GM12801 (cell line): Measurements from ENCODE around the gene CNIH2.

Source experiments
- TF ChIP-seq, protein P1 (sequence below): IDR thresholded peaks from one replicate; pipeline ENCODE4 v1.5.1; 2011; ENCODE audit warnings: control low read depth; ENCODE audit not compliant: insufficient read length; ENCODE audit errors: extremely low read depth

The CNIH2 gene

DNA sequence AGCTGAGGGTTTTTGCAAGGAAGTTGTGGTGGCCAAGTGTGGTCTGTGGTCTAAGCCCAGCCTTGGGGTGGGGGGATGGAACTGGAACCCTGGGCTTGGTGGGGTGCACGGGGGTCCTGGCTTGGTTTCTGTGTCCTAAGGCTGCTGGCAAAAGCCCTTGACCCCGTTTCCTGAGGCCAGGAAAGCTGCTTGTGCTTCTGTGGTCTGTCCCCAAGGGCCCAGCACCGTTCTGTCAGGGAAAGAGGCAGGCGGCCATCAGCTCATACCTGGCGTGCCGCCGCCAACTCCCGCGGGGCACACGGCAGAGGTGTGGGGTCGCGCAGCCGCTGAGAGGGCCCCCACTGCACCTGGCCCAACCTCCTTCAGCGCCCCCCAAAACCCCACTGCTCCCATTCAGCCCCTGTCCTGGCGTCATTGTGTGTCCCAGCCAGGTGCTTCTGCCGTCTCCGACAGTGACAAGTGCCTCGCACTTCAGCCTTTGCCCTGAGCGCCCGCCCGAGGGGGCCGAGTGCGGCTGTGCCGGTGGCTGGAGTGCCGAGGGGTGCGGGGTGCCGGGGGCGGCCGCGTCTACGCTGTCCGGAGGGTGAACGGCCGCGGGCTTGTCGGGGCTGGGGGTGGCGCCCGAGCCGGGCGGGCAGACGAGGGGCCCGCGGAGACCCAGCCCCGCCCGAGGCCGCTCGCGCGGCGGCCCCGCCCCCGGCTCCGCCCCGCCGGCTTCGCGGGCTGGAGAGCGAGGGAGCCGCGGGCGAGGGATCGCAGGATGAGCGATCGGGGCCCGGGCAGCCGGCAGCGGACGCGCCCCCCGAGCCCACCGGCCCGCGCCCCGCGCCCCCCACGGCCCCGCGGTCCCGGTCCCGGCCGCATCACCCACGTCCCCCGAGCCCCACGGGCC is at the start of gene CNIH2:
Gene CNIH2, plus strand, starts transcription at position 705 of the 892 bp plus-strand sequence. CDS start 282 bp downstream, outside the sequence.
- TF ChIP-seq, protein P1, sequence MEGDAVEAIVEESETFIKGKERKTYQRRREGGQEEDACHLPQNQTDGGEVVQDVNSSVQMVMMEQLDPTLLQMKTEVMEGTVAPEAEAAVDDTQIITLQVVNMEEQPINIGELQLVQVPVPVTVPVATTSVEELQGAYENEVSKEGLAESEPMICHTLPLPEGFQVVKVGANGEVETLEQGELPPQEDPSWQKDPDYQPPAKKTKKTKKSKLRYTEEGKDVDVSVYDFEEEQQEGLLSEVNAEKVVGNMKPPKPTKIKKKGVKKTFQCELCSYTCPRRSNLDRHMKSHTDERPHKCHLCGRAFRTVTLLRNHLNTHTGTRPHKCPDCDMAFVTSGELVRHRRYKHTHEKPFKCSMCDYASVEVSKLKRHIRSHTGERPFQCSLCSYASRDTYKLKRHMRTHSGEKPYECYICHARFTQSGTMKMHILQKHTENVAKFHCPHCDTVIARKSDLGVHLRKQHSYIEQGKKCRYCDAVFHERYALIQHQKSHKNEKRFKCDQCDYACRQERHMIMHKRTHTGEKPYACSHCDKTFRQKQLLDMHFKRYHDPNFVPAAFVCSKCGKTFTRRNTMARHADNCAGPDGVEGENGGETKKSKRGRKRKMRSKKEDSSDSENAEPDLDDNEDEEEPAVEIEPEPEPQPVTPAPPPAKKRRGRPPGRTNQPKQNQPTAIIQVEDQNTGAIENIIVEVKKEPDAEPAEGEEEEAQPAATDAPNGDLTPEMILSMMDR, result no peak

DNA sequence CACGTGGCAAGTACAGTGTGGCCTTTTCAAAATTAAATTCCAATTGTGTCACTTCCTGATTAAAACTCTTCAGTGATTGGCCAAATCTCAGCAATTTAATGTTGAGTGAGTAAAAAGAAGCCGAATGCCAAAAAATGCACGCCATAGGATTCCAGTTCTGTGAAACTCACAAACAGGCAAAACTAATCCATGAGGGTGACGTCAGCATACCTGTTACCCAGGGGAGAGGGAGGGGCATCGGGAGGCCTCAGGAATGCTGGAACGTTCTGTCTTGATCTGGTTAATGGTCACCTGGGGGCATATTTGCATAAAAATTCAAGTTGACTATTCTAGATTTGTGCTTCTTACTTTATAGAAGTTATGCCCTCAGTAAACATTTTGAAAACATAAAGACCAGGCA is 49.5 kb upstream of the CNIH2 start:
- TF ChIP-seq, protein P1, result no peak

DNA sequence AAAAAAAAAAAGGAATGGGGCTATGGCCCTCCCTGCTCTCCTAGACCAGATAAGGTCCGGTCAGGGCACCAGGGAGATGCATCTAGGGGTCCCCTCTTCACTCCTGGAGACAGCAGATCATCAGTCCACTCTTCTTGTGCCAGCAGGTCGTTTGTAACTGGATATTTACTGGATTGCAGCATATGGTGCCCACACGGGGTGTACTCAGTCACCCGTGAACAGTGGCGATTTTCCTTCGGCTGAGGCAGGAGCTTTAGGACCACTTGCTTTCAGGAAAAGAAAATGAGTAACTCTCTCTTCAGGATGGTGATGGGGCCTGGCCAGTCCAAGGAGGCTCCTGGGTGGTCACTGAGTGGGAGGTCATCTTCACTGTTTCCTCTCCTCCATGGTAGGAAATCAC is 47.8 kb upstream of the CNIH2 start:
- TF ChIP-seq, protein P1, result no peak

DNA sequence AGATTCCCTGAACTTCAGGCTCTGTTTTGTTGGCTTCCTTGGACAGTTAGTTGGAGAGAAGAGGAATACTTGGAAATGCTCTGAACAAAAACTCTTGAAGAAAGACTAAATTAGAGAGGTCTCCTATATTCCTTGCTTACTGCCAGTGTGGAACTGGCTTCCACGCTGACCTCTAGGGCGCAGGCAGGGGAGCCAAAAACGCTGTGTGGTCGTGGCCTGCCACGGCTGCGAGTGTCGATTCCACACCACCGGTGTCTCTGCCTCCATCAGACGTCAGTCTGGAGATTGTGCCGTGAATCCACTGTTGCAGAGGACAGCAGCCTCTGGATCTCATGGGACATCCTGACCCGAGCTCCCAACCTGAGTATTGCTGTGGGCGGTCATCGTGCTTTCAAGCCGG is 47.0 kb upstream of the CNIH2 start:
- TF ChIP-seq, protein P1, result no peak

DNA sequence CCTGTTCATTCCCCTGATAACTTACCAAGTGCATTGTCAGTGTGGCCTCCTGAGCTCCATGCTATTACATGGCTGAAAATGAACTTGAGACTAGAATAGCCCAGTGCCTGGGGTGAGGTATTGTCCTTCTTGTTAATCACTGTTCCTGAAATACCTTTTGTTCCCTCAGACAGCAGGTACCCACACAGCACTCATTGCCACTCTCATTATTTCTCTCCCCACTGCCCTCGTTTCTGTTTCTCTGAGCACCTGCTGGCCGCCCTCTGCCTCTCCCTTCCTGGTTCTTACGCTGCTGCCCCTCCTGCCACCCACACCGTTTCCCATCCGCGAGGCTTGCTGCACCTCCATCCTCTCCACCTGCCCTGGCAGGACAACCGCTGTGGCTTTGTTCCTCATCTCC is 46.4 kb upstream of the CNIH2 start:
- TF ChIP-seq, protein P1, result no peak

DNA sequence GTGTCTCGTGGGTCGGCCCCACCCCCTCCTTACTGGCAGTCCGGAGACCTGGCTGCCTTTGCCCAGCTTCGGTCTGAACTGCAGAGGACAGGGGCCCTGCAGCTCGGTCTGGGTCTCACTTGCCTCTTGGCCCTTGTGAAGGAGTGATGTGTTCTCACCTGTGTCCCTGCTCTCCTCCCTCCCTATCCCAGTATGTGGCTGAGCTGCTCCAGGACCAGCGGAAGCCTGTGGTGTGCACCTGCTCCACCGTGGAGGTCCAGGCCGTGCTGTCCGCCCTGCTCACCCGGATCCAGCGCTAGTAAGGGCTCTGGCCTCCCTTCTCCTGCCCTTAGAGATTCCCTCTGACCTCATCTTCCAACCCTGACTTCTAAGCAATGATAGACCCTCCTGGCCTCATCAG is 45.2 kb upstream of the CNIH2 start:
- TF ChIP-seq, protein P1, result no peak

DNA sequence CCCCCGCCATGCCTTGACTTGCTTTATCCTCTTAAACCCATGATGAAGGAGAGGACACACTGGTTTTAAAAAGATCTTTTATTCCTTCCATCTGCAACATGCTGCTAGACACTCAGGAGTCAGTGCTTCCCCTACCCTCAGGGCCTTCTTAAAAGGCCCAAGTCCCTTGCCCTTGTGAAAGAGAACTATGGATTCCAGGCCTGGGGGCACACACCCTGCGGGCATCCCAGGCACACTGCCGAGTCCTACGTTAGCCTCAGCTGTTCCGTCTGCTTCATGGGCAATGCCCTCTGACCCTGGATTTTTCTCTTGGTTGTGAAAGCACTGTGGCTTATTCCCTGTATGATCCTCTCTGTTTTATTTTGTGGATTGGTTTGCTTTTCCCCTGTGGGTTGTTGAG is 44.7 kb upstream of the CNIH2 start:
- TF ChIP-seq, protein P1, result no peak
